Nucleus accumbens (tissue), 56 donors: ENCODE measurements around the gene CPD.
A peak's percentile ranks its signal among the peaks of the same experiment; 100 is the strongest.
"Not testable (repeated sequence)": the region's sequence is repeated elsewhere in the genome, so short reads cannot be mapped to it uniquely, and the experiment has no call there.

Source experiments
- DNase-seq, 56 donors: peaks; one replicate each; lab custom pipeline; 2025; lab: John Stamatoyannopoulos, UW

The CPD gene

GRCh38 chr17:30421592-30421991, 42.9 kb downstream of the CPD start:
- no peak for DNase-seq

DNA sequence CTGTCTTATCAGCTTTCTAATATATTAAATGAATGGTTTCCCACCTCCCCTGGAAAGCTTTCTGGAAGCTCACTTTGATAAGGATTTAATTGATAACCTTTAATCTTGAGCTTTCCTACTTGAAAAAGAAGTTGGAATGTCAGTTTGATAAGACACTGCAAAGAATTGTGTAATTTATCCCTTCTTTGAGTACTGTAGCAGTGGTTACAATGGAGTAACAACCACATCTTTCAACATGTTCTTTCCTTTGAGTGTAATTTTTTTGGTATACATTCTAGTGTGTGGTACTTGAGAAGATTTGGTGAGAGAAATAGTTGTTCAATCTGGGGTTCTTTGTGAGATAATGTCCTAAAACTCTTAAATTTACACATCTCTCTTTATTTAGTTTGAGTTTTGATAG, 43.4 kb downstream of the CPD start:
- no peak for DNase-seq

DNA sequence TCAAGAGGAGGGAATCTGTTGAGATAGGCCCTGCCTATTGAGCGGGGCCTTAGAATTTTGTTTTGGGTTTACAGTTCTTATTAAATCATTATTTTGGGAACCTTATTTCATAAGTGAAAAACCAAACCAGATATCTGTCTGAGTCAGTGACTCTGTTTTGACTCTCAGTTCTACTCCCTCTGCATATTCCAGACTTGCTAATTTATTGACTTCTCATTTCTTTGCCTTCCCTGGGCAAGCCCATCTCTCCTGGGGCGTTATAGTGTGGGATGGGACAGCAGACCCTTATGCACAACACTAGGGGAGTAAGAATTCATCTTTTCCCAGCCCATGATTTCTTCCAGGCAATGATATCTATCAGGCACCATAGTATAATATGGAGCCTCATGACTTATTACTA, 45.7 kb downstream of the CPD start:
- DNase-seq: no peak

- DNase-seq: no peak
Observed at GRCh38 chr17:30426292-30426691, 47.6 kb downstream of the CPD start.

DNA sequence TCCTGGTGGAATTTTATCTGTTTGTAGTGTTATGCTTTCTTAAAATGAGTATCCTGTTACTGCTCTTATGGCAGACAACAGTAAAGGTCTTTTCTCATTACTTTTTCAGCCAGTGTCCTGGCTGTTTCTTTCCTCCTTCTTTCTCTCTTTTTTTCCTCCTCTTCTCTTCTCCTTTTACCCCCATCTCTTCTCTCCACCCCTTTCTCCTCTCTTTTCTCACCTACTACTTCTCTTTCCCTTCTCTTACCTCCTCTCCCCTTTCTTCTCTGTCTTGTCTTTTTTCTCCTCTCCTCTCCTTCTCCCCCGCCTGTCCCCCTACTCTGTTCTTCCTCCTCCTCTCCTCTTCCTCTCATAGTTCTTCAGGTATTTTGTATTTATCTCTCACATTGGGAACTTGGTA, 48.9 kb downstream of the CPD start:
- DNase-seq: no peak

DNA sequence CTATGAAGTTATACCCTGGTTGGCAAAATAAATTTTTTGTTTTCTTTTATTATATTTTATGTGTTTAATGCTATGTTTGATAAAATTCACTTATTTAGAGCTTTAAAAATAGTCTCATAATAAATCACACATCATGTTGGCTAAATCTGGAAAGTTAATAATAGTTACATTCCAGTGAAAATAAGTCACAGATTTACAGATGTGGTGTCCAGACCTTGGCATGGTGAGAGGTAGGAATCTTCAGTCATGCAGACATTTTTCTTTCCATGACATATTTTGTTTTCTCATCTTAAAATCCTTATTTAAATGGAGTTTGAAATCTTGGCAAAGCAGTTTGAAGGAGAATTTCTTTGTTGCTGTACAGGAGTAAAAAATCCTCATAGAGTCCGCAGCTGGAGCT, 50.4 kb downstream of the CPD start:
- no peak for DNase-seq

DNA sequence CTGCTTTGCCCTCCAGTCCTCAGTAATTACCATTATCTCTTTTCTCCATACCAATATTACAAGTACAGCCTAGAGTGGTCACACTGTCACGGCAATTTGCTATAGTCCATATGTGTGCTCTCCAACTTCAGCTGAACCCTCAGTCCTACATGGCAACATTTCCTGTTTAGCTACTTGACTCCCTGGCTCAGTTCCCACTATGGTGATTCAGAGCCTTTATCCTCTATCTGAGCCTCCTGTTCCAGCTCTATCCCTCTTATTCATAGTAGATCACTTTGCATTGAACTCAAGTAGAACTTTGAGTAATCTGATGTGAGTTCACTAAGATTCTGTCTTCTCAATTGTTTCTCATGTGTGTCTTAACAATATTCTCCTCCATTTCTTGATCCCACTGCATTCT, 54.8 kb downstream of the CPD start:
- DNase-seq: peak in 1 of 56 donors; percentile 32

DNA sequence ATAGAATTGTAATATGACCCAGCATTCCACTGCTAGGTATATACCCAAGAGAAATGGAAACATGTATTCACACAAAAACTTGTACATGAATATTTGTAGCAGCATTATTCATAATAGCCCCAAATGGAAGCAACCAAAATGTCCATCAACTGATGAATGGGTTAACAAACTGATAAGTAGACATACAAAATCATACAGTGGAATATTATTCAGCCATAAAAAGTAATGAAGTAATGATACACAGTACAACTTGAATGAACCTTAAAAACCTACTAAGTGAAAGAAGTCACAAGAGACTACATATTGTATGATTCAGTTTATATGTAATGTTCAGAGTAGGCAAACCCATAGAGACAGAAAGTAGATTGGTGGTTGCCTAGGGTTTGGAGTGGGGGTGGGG, 58.0 kb downstream of the CPD start:
- no peak for DNase-seq

- DNase-seq: no peak
Observed at GRCh38 chr17:30443721-30444120, 65.0 kb downstream of the CPD start.

DNA sequence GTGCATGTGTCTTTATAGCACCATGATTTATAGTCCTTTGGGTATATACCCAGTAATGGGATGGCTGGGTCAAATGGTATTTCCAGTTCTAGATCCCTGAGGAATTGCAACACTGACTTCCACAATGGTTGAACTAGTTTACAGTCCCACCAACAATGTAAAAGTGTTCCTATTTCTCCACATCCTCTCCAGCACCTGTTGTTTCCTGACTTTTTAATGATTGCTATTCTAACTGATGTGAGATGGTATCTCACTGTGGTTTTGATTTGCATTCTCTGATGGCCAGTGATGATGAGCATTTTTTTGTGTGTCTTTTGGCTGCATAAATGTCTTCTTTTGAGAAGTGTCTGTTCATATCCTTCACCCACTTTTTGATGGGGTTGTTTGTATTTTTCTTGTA, 67.9 kb downstream of the CPD start:
- DNase-seq: not testable (repeated sequence)

DNA sequence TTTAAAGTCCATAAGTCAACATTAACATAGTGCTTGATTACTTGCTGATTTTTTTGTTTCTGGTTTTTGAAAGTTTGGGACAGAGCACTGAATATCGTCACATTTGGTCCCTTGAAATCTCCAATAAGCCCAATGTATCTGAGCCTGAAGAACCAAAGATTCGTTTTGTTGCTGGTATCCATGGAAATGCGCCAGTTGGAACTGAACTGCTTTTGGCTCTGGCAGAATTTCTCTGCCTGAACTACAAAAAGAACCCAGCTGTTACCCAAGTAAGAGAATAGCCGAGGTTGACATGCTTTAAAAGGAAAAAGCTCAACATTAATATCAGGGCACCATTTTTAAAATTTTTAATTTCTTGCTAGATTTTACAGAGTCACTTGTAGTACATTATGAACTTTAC, 70.8 kb downstream of the CPD start:
- peak in 36 of 56 donors; percentile 1 to 71 (median 8) for DNase-seq

DNA sequence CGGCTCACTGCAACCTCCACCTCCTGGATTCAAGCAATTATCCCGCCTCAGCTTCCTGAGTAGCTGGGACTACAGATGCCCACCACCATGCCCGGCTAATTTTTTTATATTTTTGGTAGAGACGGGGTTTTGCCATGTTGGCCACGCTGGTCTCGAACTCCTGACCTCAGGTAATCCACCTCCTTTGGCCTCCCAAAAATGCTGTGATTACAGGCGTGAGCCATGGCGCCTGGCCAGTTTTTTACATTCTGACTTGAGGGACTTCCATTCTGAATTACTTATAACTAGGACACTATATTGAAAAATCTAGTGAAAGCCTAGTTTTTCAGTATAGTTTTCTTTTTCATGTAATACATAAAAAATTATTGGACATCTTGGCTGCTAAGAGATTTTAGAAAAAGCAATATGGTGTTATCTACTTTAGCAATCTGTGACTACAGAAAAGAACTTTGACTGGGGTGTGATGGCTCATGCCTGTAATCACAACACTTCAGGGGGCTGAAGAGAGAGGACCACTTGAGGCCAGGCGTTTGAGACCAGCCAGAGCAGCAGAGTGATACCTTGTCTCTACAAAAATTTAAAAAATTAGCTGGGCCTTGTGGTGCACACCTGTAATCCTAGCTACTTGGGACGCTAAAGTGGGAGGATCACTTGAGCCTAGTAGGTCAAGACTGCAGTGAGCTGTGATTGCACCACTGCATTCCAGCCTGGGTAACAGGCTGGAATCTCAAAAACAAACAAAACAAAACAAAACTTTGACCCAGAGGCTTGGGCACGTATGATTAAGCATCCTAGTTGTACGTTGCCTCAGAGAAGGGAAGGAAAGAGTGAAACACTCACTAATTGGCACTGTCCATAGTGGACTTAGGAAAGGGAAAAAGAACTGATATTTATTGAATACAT, 71.6 kb downstream of the CPD start:
- no peak for DNase-seq

- DNase-seq: no peak
Observed at GRCh38 chr17:30454635-30455034, 75.9 kb downstream of the CPD start.

- no peak for DNase-seq
Observed at GRCh38 chr17:30458371-30458770, 79.6 kb downstream of the CPD start.

GRCh38 chr17:30458797-30459413, 80.2 kb downstream of the CPD start:
- DNase-seq: not testable (repeated sequence)

GRCh38 chr17:30468465-30468864, 89.7 kb downstream of the CPD start:
- DNase-seq: no peak

DNA sequence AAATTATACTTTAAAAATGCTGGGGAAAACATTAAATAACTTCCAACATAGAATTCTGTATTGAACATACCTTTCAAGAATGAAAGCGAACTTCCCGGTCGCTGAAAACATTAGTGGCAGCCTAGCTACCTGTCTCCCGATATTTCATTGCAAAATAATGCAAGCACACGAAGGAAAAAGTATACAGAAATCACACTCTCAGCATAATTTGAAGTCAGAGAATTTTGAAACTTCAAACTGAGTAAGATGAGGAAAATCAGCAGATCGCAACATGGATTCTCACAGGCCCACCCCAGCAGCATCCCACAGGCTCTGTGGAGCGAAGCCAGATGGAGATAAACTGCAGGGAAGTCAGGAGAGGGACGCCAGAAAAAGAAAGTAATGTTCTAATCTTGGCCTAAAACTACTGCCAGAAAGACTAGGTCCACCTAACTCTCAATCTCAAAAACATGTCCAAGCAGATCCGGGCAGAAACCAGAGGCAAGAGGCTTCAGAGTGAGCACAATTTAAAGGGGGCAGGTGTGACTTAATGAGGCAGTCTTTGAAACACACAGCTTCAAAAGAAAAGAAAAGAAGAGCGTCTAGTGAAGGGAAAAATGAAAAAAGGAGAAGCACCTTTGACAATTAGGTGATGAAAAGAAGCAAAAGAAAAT, 93.6 kb downstream of the CPD start:
- DNase-seq: no peak

DNA sequence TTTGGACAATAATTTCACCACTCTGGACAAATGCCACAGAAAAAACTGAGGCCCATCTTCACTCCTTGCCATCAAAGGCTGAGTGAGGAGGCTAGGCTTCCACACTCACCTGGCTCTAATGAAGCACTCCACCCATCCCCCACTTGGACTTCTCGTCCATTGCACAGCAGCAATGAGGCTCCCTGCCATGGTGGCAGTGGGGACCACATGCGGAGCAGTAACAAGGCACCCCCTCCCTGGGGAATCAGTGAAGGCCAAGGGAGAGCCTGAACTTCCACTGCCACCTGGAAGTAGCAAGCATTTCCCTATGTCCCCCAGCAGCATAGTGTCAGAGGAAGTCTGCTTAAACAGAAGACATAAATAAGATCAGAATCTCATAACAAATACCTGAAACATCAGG, 96.5 kb downstream of the CPD start:
- DNase-seq: no peak

- peak in 10 of 56 donors; percentile 1 to 61 (median 26) for DNase-seq
Observed at GRCh38 chr17:30476726-30477082, 98.0 kb downstream of the CPD start.

GRCh38 chr17:30477083-30477773, 98.5 kb downstream of the CPD start, which contains the start of gene GOSR1:
TSS of gene GOSR1 (plus strand) at chr17:30477408. CDS start at chr17:30477434, 26 bp downstream.
- DNase-seq: peak; percentile 32 to 97 (median 89)

DNA sequence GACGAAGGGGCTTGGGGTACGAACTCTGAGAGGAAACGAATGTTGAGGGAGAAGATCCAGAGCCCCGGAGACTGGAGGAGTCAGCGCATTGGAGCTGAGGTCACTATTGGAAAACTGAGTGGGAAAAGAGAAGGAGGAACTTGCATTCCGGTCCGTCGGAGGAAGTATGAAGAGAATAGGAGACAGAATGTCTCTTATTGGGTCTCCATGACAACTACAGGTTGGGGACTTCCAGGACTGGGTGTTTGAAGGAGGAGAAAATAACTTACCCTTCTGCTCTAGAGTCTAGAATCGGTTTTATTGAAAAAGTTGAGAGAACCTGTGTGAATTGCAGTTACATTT, 99.0 kb downstream of the CPD start:
- peak in 2 of 56 donors; percentile 47 to 56 for DNase-seq
